ENCODE results near the gene DNAJC16.

Gene DNAJC16

DNA sequence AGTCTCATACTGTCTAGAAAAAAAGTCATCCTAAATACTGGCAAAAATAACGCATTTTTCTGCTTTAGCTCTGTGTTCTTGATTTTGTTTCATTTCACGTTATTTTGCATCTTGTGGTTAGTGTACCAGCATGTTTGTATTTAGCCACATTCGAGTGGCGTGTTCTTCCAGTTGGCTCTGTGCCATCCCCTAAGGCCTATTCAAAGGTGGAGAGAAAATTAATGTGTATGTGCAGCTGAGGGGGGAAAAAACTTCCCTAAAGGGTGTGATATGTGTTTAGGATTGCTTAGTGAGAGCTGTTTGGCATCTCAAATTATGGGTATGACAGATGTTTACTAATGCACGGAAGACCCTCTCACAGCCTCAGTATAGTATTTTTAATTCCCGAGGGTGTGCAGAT lies 12.1 kb downstream of the DNAJC16 start:
- Histone ChIP-seq H3K27ac (ENCODE audit: insufficient read depth in 1 of 2, low read depth in 1 of 2, low read length in 2 of 2, poor library complexity in 1 of 2, severe bottlenecking in 2 of 2) (no peak overlapping the region), H3K4me3 (ENCODE audit: control insufficient read depth in 1 of 7, extremely low read depth in 1 of 7, insufficient read depth in 4 of 7, low read depth in 2 of 7, low read length in 6 of 7) (no peak overlapping the region), H3K9me3 (ENCODE audit: control extremely low read depth in 1 of 5, control insufficient read depth in 4 of 5, insufficient read depth in 2 of 5, low read depth in 1 of 5, low read length in 4 of 5) (no peaks in the 10 kb centered on the region), H3K4me1 (ENCODE audit: control extremely low read depth in 1 of 4, control insufficient read depth in 4 of 4, insufficient read depth in 4 of 4, low read length in 3 of 4) (no peaks in the 10 kb centered on the region), H3K36me3 (ENCODE audit: control insufficient read depth in 4 of 4, insufficient read depth in 4 of 4, low read length in 3 of 4) (peaks cover 21 to 78% (median 42%) of the 10 kb centered on the region in 4 experiments), H3K27me3 (replicated peaks in 2 of 5; ENCODE audit: control insufficient read depth in 4 of 5, insufficient read depth in 5 of 5, low read length in 4 of 5) (no peaks in the 10 kb centered on the region)
- ChIA-PET POLR2A (no interaction called here), CTCF (no interaction called here)
- WGBS (ENCODE audit: insufficient coverage): 84% methylated on average over 4 of the region's 6 CpGs
- no peak for DNase-seq

- DNase-seq: no peak
- WGBS (ENCODE audit: insufficient coverage): 100% methylated on average over 3 of the region's 8 CpGs
- no peak overlapping the region for H3K27ac ChIP-seq (ENCODE audit: insufficient read depth in 1 of 2, low read depth in 1 of 2, low read length in 2 of 2, poor library complexity in 1 of 2, severe bottlenecking in 2 of 2)
- no peaks in the 10 kb centered on the region for H3K4me1 ChIP-seq (ENCODE audit: control extremely low read depth in 1 of 4, control insufficient read depth in 4 of 4, insufficient read depth in 4 of 4, low read length in 3 of 4)
- ChIA-PET CTCF (no interaction called here), POLR2A (no interaction called here)
- H3K36me3 ChIP-seq (ENCODE audit: control insufficient read depth in 4 of 4, insufficient read depth in 4 of 4, low read length in 3 of 4): peaks cover 19 to 73% (median 50%) of the 10 kb centered on the region in 4 experiments
- no peaks in the 10 kb centered on the region for H3K9me3 ChIP-seq (ENCODE audit: control extremely low read depth in 1 of 5, control insufficient read depth in 4 of 5, insufficient read depth in 2 of 5, low read depth in 1 of 5, low read length in 4 of 5)
- H3K4me3 ChIP-seq (ENCODE audit: control insufficient read depth in 1 of 7, extremely low read depth in 1 of 7, insufficient read depth in 4 of 7, low read depth in 2 of 7, low read length in 6 of 7): no peak overlapping the region
- H3K27me3 ChIP-seq (replicated peaks in 2 of 5; ENCODE audit: control insufficient read depth in 4 of 5, insufficient read depth in 5 of 5, low read length in 4 of 5): no peaks in the 10 kb centered on the region
Observed at GRCh38 chr1:15540186-15540585, 13.5 kb downstream of the DNAJC16 start.

- DNase-seq: no peak
- H3K27me3 ChIP-seq (replicated peaks in 2 of 5; ENCODE audit: control insufficient read depth in 4 of 5, insufficient read depth in 5 of 5, low read length in 4 of 5): no peaks in the 10 kb centered on the region
- no peaks in the 10 kb centered on the region for H3K4me1 ChIP-seq (ENCODE audit: control extremely low read depth in 1 of 4, control insufficient read depth in 4 of 4, insufficient read depth in 4 of 4, low read length in 3 of 4)
- H3K4me3 ChIP-seq (ENCODE audit: control insufficient read depth in 1 of 7, extremely low read depth in 1 of 7, insufficient read depth in 4 of 7, low read depth in 2 of 7, low read length in 6 of 7): no peak overlapping the region
- ChIA-PET CTCF (no interaction called here), POLR2A (no interaction called here)
- H3K27ac ChIP-seq (ENCODE audit: insufficient read depth in 1 of 2, low read depth in 1 of 2, low read length in 2 of 2, poor library complexity in 1 of 2, severe bottlenecking in 2 of 2): no peak overlapping the region
- WGBS (ENCODE audit: insufficient coverage): 100% methylated on average over 2 of the region's 4 CpGs
- no peaks in the 10 kb centered on the region for H3K9me3 ChIP-seq (ENCODE audit: control extremely low read depth in 1 of 5, control insufficient read depth in 4 of 5, insufficient read depth in 2 of 5, low read depth in 1 of 5, low read length in 4 of 5)
- H3K36me3 ChIP-seq (ENCODE audit: control insufficient read depth in 4 of 4, insufficient read depth in 4 of 4, low read length in 3 of 4): peaks cover 17 to 75% (median 49%) of the 10 kb centered on the region in 4 experiments
Observed at GRCh38 chr1:15541231-15541792, 14.7 kb downstream of the DNAJC16 start.

GRCh38 chr1:15542388-15543250 lies 16.0 kb downstream of the DNAJC16 start:
- H3K27me3 ChIP-seq (replicated peaks in 2 of 5; ENCODE audit: control insufficient read depth in 4 of 5, insufficient read depth in 5 of 5, low read length in 4 of 5): no peaks in the 10 kb centered on the region
- peaks cover 8 to 73% (median 46%) of the 10 kb centered on the region in 4 experiments for H3K36me3 ChIP-seq (ENCODE audit: control insufficient read depth in 4 of 4, insufficient read depth in 4 of 4, low read length in 3 of 4)
- DNase-seq: no peak
- ChIA-PET POLR2A (no interaction called here), CTCF (no interaction called here)
- H3K4me1 ChIP-seq (ENCODE audit: control extremely low read depth in 1 of 4, control insufficient read depth in 4 of 4, insufficient read depth in 4 of 4, low read length in 3 of 4): no peaks in the 10 kb centered on the region
- H3K27ac ChIP-seq (ENCODE audit: insufficient read depth in 1 of 2, low read depth in 1 of 2, low read length in 2 of 2, poor library complexity in 1 of 2, severe bottlenecking in 2 of 2): peak overlapping the region in 1 of 2 experiments; percentile 54
- 95% methylated on average over 6 of the region's 7 CpGs for WGBS (ENCODE audit: insufficient coverage)
- no peak overlapping the region for H3K4me3 ChIP-seq (ENCODE audit: control insufficient read depth in 1 of 7, extremely low read depth in 1 of 7, insufficient read depth in 4 of 7, low read depth in 2 of 7, low read length in 6 of 7)
- H3K9me3 ChIP-seq (ENCODE audit: control extremely low read depth in 1 of 5, control insufficient read depth in 4 of 5, insufficient read depth in 2 of 5, low read depth in 1 of 5, low read length in 4 of 5): no peaks in the 10 kb centered on the region

GRCh38 chr1:15543251-15543588 lies 16.6 kb downstream of the DNAJC16 start:
- DNase-seq: no peak
- POLR2A ChIA-PET: no interaction called here
- H3K27ac ChIP-seq (ENCODE audit: insufficient read depth in 1 of 2, low read depth in 1 of 2, low read length in 2 of 2, poor library complexity in 1 of 2, severe bottlenecking in 2 of 2): peak overlapping the region in 1 of 2 experiments; percentile 54
- WGBS (ENCODE audit: insufficient coverage): 100% methylated on average over 5 of the region's 5 CpGs
- H3K4me3 ChIP-seq (ENCODE audit: control insufficient read depth in 1 of 7, extremely low read depth in 1 of 7, insufficient read depth in 4 of 7, low read depth in 2 of 7, low read length in 6 of 7): no peak overlapping the region
- CTCF ChIA-PET: no interaction called here
- no peaks in the 10 kb centered on the region for H3K4me1 ChIP-seq (ENCODE audit: control extremely low read depth in 1 of 4, control insufficient read depth in 4 of 4, insufficient read depth in 4 of 4, low read length in 3 of 4)
- no peaks in the 10 kb centered on the region for H3K9me3 ChIP-seq (ENCODE audit: control extremely low read depth in 1 of 5, control insufficient read depth in 4 of 5, insufficient read depth in 2 of 5, low read depth in 1 of 5, low read length in 4 of 5)
- H3K36me3 ChIP-seq (ENCODE audit: control insufficient read depth in 4 of 4, insufficient read depth in 4 of 4, low read length in 3 of 4): peaks cover 12 to 77% (median 48%) of the 10 kb centered on the region in 4 experiments
- H3K27me3 ChIP-seq (replicated peaks in 2 of 5; ENCODE audit: control insufficient read depth in 4 of 5, insufficient read depth in 5 of 5, low read length in 4 of 5): no peaks in the 10 kb centered on the region

- CTCF ChIA-PET: no interaction called here
- Histone ChIP-seq H3K27ac (ENCODE audit: insufficient read depth in 1 of 2, low read depth in 1 of 2, low read length in 2 of 2, poor library complexity in 1 of 2, severe bottlenecking in 2 of 2) (peak overlapping the region in 1 of 2 experiments; percentile 54), H3K9me3 (ENCODE audit: control extremely low read depth in 1 of 5, control insufficient read depth in 4 of 5, insufficient read depth in 2 of 5, low read depth in 1 of 5, low read length in 4 of 5) (no peaks in the 10 kb centered on the region), H3K4me1 (ENCODE audit: control extremely low read depth in 1 of 4, control insufficient read depth in 4 of 4, insufficient read depth in 4 of 4, low read length in 3 of 4) (no peaks in the 10 kb centered on the region), H3K4me3 (ENCODE audit: control insufficient read depth in 1 of 7, extremely low read depth in 1 of 7, insufficient read depth in 4 of 7, low read depth in 2 of 7, low read length in 6 of 7) (no peak overlapping the region), H3K36me3 (ENCODE audit: control insufficient read depth in 4 of 4, insufficient read depth in 4 of 4, low read length in 3 of 4) (peaks cover 14 to 75% (median 47%) of the 10 kb centered on the region in 4 experiments), H3K27me3 (replicated peaks in 2 of 5; ENCODE audit: control insufficient read depth in 4 of 5, insufficient read depth in 5 of 5, low read length in 4 of 5) (no peaks in the 10 kb centered on the region)
- POLR2A ChIA-PET: no interaction called here
- WGBS (ENCODE audit: insufficient coverage): 96% methylated on average over 10 of the region's 12 CpGs
- DNase-seq: no peak
Observed at GRCh38 chr1:15543589-15544568, 17.2 kb downstream of the DNAJC16 start.
